Measurements from ENCODE around the gene TTC23L.

- no peak for TF ChIP-seq EZH2 (IDR thresholded peaks at IDR 0.05; ENCODE audit: low read depth)
- no peak for TF ChIP-seq CTCF (conservative IDR thresholded peaks at IDR 0.05)
These were observed 61.7 kb downstream of the TTC23L start for GRCh38 chr5:34900652-34901051.

Measured in PC-9 (cell line).